ENCODE measurements around the gene GPRIN2.
A peak's percentile ranks its signal among the peaks of the same experiment; 100 is the strongest.

The GPRIN2 gene

GRCh38 chr10:46523119-46523961, 33.1 kb downstream of the GPRIN2 start:
- DNase-seq (ENCODE audit: low read depth) = no peak
- no peak overlapping the region for H3K4me3 ChIP-seq (ENCODE audit: control insufficient read depth, low read depth, low read length)
- TF ChIP-seq CTCF (conservative IDR thresholded peaks at IDR 0.05; ENCODE audit: control insufficient read depth, insufficient read depth, low read depth, low read length) = no peak

- DNase-seq (ENCODE audit: low read depth) = no peak
- TF ChIP-seq CTCF (conservative IDR thresholded peaks at IDR 0.05; ENCODE audit: control insufficient read depth, insufficient read depth, low read depth, low read length) = no peak
- no peak overlapping the region for H3K4me3 ChIP-seq (ENCODE audit: control insufficient read depth, low read depth, low read length)
Observed at GRCh38 chr10:46522295-46523118, 34.0 kb downstream of the GPRIN2 start.

GRCh38 chr10:46520941-46521340, 35.5 kb downstream of the GPRIN2 start:
- TF ChIP-seq CTCF (conservative IDR thresholded peaks at IDR 0.05; ENCODE audit: control insufficient read depth, insufficient read depth, low read depth, low read length) = no peak
- peak; percentile 40 for DNase-seq (ENCODE audit: low read depth)
- no peak overlapping the region for H3K4me3 ChIP-seq (ENCODE audit: control insufficient read depth, low read depth, low read length)

GRCh38 chr10:46520381-46520780, 36.1 kb downstream of the GPRIN2 start:
- DNase-seq (ENCODE audit: low read depth) = no peak
- TF ChIP-seq CTCF (conservative IDR thresholded peaks at IDR 0.05; ENCODE audit: control insufficient read depth, insufficient read depth, low read depth, low read length) = no peak
- H3K4me3 ChIP-seq (ENCODE audit: control insufficient read depth, low read depth, low read length) = no peak overlapping the region

- H3K4me3 ChIP-seq (ENCODE audit: control insufficient read depth, low read depth, low read length) = no peak overlapping the region
- TF ChIP-seq CTCF (conservative IDR thresholded peaks at IDR 0.05; ENCODE audit: control insufficient read depth, insufficient read depth, low read depth, low read length) = no peak
- no peak for DNase-seq (ENCODE audit: low read depth)
Observed at GRCh38 chr10:46518028-46518725, 38.3 kb downstream of the GPRIN2 start.

GRCh38 chr10:46517541-46517940, 38.9 kb downstream of the GPRIN2 start:
- DNase-seq (ENCODE audit: low read depth) = no peak
- TF ChIP-seq CTCF (conservative IDR thresholded peaks at IDR 0.05; ENCODE audit: control insufficient read depth, insufficient read depth, low read depth, low read length) = no peak
- no peak overlapping the region for H3K4me3 ChIP-seq (ENCODE audit: control insufficient read depth, low read depth, low read length)
